Keratinocyte (primary cell): ENCODE measurements around the gene ADGRV1. TPM values are rescaled to one million over a fixed set of nuclear protein-coding genes. Genes with fewer than 3 reads are reported as not detected.

Experiments used
- DNase-seq: peaks from one replicate; pipeline ENCODE4 v3.0.0-alpha.2; 2011; ENCODE audit warnings: low read depth, missing footprints, low spot score
- FAIRE-seq: peaks from 2 replicates; lab custom pipeline; 2011; peaks lifted over from hg19 to GRCh38; lab: Jason Lieb, UNC
- H2AFZ ChIP-seq: 2 replicates; pipeline ENCODE4 v1.6.0; 2012; ENCODE audit warnings: low read length, control low read depth, inconsistent platforms; ENCODE audit not compliant: control insufficient read depth
- H3K27ac ChIP-seq: 2 replicates; pipeline ENCODE4 v1.5.1; 2011; ENCODE audit warnings: low read length; ENCODE audit not compliant: control insufficient read depth, insufficient read depth
- H3K27me3 ChIP-seq: 3 replicates; pipeline ENCODE4 v1.6.0; 2011; ENCODE audit warnings: low read length; ENCODE audit not compliant: control insufficient read depth, insufficient read depth; ENCODE audit errors: extremely low read depth
- H3K36me3 ChIP-seq, 2 experiments: 2 replicates in 1 of 2; 3 replicates in 1 of 2; pipeline ENCODE4 v1.5.1; 2011; ENCODE audit warnings: low read length in 2 of 2, mild to moderate bottlenecking in 1 of 2; ENCODE audit not compliant: control insufficient read depth in 2 of 2, insufficient read depth in 2 of 2; ENCODE audit errors: extremely low read depth in 1 of 2
- H3K4me1 ChIP-seq: 3 replicates; pipeline ENCODE4 v1.5.1; 2011; ENCODE audit warnings: low read length; ENCODE audit not compliant: control insufficient read depth, insufficient read depth; ENCODE audit errors: extremely low read depth
- H3K4me2 ChIP-seq: 3 replicates; pipeline ENCODE4 v1.6.0; 2011; ENCODE audit warnings: low read depth, low read length; ENCODE audit not compliant: control insufficient read depth, insufficient read depth; ENCODE audit errors: extremely low read depth
- H3K4me3 ChIP-seq, 3 experiments: fragments of 200-600 bp in 1 of 3; sonication (generic) in 1 of 3; 2 replicates in 2 of 3; 3 replicates in 1 of 3; pipeline ENCODE4 v1.5.1; 2011 to 2016; ENCODE audit warnings: low read length in 3 of 3, mild to moderate bottlenecking in 3 of 3, control low read depth in 2 of 3, inconsistent platforms in 1 of 3, low read depth in 1 of 3, mixed read lengths in 1 of 3, mixed run types in 1 of 3, moderate library complexity in 1 of 3; ENCODE audit not compliant: control insufficient read depth in 2 of 3, insufficient read depth in 2 of 3; ENCODE audit errors: extremely low read depth in 1 of 3
- H3K79me2 ChIP-seq: 2 replicates; pipeline ENCODE4 v1.6.0; 2012; ENCODE audit warnings: low read length; ENCODE audit not compliant: control insufficient read depth, insufficient read depth
- H3K9ac ChIP-seq: 3 replicates; pipeline ENCODE4 v1.6.0; 2011; ENCODE audit warnings: low read length; ENCODE audit not compliant: control insufficient read depth, insufficient read depth; ENCODE audit errors: extremely low read depth
- H3K9me1 ChIP-seq: 3 replicates; pipeline ENCODE4 v1.6.0; 2011; ENCODE audit warnings: low read length; ENCODE audit not compliant: control insufficient read depth, insufficient read depth; ENCODE audit errors: extremely low read depth
- H3K9me3 ChIP-seq: 2 replicates; pipeline ENCODE4 v1.5.1; 2012; ENCODE audit warnings: low read depth, low read length; ENCODE audit not compliant: control insufficient read depth
- H4K20me1 ChIP-seq: 3 replicates; pipeline ENCODE4 v1.6.0; 2011; ENCODE audit warnings: low read length; ENCODE audit not compliant: control insufficient read depth, insufficient read depth; ENCODE audit errors: extremely low read depth
- EZH2 ChIP-seq: IDR thresholded peaks from one replicate; pipeline ENCODE4 v1.6.1; 2012; ENCODE audit warnings: inconsistent platforms, mild to moderate bottlenecking, low read length, moderate library complexity
- dilution Hi-C: fragments of 300-500 bp; cut with MboI; formaldehyde crosslinking; loops from one replicate; pipeline ENCODE4 v1.7.0; 2020; ENCODE audit warnings: low sequenced_read_pairs; ENCODE audit not compliant: extremely low pct_ligation_motif_present
- polyA plus RNA-seq, 5 experiments: library from polyadenylated mRNA; depleted of rRNA in 3 of 5; stranded (reverse) in 3 of 5; stranded (forward) in 1 of 5; unstranded in 1 of 5; fragments of >200 nt; gene quantifications; 1 replicate in 1 of 5; 2 replicates in 3 of 5; 3 replicates in 1 of 5; pipeline versions ENCODE4 v1.2.1 to v1.2.3, GENCODE V29; 2011 to 2012; ENCODE audit warnings: missing spikeins in 2 of 5, low read depth in 1 of 5, low replicate concordance in 1 of 5
- TF ChIP-seq, protein P1 (sequence below), 3 experiments: IDR thresholded peaks in 1 of 3; conservative IDR thresholded peaks in 1 of 3; optimal IDR thresholded peaks in 1 of 3; 2 replicates in 2 of 3; 3 replicates in 1 of 3; pipeline versions ENCODE3 to v1.5.1; 2011; ENCODE audit warnings: low read length in 3 of 3, mild to moderate bottlenecking in 3 of 3, moderate library complexity in 2 of 3, control low read depth in 1 of 3, inconsistent platforms in 1 of 3; ENCODE audit not compliant: insufficient read depth in 2 of 3; ENCODE audit errors: extremely low read depth in 1 of 3

ADGRV1 gene
- polyA plus RNA-seq, 1 donor (not counting 4 experiments of a cell fraction or from before 2014, with no cell fraction given), result 0.05 TPM

DNA sequence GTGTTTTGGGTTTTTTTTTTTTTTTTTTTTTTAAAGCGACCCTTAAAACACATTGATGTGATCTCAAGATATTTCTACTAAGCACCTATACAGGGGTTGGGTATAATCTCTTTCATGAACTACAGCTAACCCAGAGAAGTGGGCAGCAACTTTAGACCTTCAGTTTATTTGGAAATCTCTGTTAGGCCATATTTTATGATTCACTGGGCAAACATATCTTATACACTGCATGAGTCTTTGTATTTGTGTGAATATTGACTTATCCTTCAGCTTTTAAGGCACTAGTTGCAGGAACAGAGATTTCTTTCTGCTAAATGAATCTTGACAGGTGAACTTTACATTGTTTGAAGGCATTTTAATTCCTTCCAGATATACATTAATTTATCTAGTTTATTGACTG lies 630.2 kb downstream of the ADGRV1 start:
- Histone ChIP-seq H3K4me2 (no peak overlapping the region), H3K9me1 (no peaks in the 10 kb centered on the region), H3K27me3 (no peaks in the 10 kb centered on the region), H3K9me3 (no peaks in the 10 kb centered on the region), H3K79me2 (no peaks in the 10 kb centered on the region), H3K4me3 (no peak overlapping the region), H3K4me1 (peaks cover 4% of the 10 kb centered on the region), H3K36me3 (no peaks in the 10 kb centered on the region), H3K9ac (no peak overlapping the region), H3K27ac (no peak overlapping the region), H2AFZ (no peak overlapping the region), H4K20me1 (no peaks in the 10 kb centered on the region)
- DNase-seq, result no peak
- dilution Hi-C loops, result no loop called here
- no peak for FAIRE-seq
- TF ChIP-seq, protein P1, sequence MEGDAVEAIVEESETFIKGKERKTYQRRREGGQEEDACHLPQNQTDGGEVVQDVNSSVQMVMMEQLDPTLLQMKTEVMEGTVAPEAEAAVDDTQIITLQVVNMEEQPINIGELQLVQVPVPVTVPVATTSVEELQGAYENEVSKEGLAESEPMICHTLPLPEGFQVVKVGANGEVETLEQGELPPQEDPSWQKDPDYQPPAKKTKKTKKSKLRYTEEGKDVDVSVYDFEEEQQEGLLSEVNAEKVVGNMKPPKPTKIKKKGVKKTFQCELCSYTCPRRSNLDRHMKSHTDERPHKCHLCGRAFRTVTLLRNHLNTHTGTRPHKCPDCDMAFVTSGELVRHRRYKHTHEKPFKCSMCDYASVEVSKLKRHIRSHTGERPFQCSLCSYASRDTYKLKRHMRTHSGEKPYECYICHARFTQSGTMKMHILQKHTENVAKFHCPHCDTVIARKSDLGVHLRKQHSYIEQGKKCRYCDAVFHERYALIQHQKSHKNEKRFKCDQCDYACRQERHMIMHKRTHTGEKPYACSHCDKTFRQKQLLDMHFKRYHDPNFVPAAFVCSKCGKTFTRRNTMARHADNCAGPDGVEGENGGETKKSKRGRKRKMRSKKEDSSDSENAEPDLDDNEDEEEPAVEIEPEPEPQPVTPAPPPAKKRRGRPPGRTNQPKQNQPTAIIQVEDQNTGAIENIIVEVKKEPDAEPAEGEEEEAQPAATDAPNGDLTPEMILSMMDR (optimal IDR thresholded peaks at IDR 0.05 in 1 of 3, IDR thresholded peaks at IDR 0.05 in 1 of 3, conservative IDR thresholded peaks at IDR 0.05 in 1 of 3; ENCODE audit: extremely low read depth in 1 of 3, insufficient read depth in 2 of 3, low read length in 3 of 3), result no peak
- no peak for TF ChIP-seq EZH2

DNA sequence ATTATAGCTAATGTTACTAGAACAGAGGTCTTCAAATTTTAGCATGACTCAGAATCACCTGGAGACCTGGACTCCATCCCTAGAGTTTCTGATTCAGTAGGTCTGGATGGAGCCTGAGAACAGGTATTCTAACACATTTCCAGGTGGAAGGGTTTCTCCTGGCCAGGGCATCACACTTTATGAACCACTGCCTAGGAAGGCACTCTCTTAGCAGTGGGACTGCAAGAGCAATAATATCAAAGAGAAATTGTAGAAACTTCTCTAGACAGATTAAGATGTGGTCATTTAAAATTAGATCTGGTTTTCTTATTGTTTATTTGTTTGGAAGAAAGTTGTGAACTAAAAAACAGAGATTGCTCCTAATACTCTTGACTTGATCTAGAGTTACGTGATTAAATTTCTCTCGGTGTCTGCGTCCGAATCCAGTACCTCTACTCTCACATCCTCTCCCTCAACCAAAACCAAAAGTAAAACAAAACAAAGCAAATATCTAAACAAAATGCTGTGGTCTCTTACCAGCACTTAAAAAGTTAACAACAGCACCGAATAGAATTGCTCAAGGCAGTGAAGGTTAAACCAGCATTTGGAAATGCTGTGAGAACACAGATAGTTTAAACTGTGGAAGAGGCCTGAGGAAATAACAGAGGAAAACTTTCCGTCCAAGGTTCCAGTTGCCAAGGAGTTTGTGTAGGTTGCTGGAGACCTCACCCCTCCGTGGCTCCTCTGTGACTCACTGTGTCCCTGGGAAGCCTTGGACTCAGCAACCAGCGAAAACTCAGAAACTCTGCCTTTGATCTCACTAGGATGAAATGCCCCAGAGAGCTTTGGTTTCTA lies 631.1 kb downstream of the ADGRV1 start:
- H2AFZ ChIP-seq, result peak overlapping the region; percentile 10
- no peaks in the 10 kb centered on the region for H3K27me3 ChIP-seq
- TF ChIP-seq, protein P1 (optimal IDR thresholded peaks at IDR 0.05 in 1 of 3, IDR thresholded peaks at IDR 0.05 in 1 of 3, conservative IDR thresholded peaks at IDR 0.05 in 1 of 3; ENCODE audit: extremely low read depth in 1 of 3, insufficient read depth in 2 of 3, low read length in 3 of 3), result no peak
- no peak for TF ChIP-seq EZH2
- DNase-seq, result no peak
- H3K9me1 ChIP-seq, result no peaks in the 10 kb centered on the region
- H3K4me1 ChIP-seq, result peaks cover 4% of the 10 kb centered on the region
- H3K36me3 ChIP-seq, result no peaks in the 10 kb centered on the region
- dilution Hi-C loops, result no loop called here
- H3K4me3 ChIP-seq, result no peak overlapping the region
- no peaks in the 10 kb centered on the region for H4K20me1 ChIP-seq
- no peak overlapping the region for H3K27ac ChIP-seq
- FAIRE-seq, result peak; percentile 23
- peak overlapping the region; percentile 22 for H3K4me2 ChIP-seq
- no peaks in the 10 kb centered on the region for H3K9me3 ChIP-seq
- no peak overlapping the region for H3K9ac ChIP-seq
- H3K79me2 ChIP-seq, result no peaks in the 10 kb centered on the region
